Subcutaneous abdominal adipose tissue (tissue), 5 donors: ENCODE measurements around the gene NACA2.

Experiments
- H3K27ac ChIP-seq: one replicate; pipeline ENCODE4 v1.7.0; 2013; ENCODE audit warnings: low read depth, mild to moderate bottlenecking, inconsistent platforms, low read length, moderate library complexity
- H3K27me3 ChIP-seq, 5 donors: one replicate each; pipeline ENCODE4 v1.7.0; 2013; ENCODE audit warnings: low read length in 5 of 5, inconsistent platforms in 1 of 5; ENCODE audit not compliant: control insufficient read depth in 5 of 5, insufficient read depth in 4 of 5
- H3K36me3 ChIP-seq, 5 donors: one replicate each; pipeline ENCODE4 v1.7.0; 2013; ENCODE audit warnings: low read length in 5 of 5; ENCODE audit not compliant: control insufficient read depth in 5 of 5, insufficient read depth in 5 of 5
- H3K4me1 ChIP-seq, 5 donors: one replicate each; pipeline ENCODE4 v1.7.0; 2013; ENCODE audit warnings: low read length in 5 of 5, mild to moderate bottlenecking in 3 of 5, moderate library complexity in 1 of 5; ENCODE audit not compliant: control insufficient read depth in 5 of 5, insufficient read depth in 5 of 5
- H3K4me3 ChIP-seq, 5 donors: one replicate each; pipeline ENCODE4 v1.7.0; 2013; ENCODE audit warnings: low read length in 5 of 5, low read depth in 1 of 5
- H3K9ac ChIP-seq, 5 donors: one replicate each; pipeline ENCODE4 v1.7.0; 2013; ENCODE audit warnings: low read length in 5 of 5, mild to moderate bottlenecking in 4 of 5, moderate library complexity in 3 of 5
- H3K9me3 ChIP-seq, 5 donors: one replicate each; pipeline ENCODE4 v1.7.0; 2013; ENCODE audit warnings: low read length in 5 of 5; ENCODE audit not compliant: control insufficient read depth in 5 of 5
- donor health status: healthy.
- donor health status: healthy.
- donor health status: healthy.
- donor health status: healthy.
- donor health status: healthy.

The NACA2 gene

DNA sequence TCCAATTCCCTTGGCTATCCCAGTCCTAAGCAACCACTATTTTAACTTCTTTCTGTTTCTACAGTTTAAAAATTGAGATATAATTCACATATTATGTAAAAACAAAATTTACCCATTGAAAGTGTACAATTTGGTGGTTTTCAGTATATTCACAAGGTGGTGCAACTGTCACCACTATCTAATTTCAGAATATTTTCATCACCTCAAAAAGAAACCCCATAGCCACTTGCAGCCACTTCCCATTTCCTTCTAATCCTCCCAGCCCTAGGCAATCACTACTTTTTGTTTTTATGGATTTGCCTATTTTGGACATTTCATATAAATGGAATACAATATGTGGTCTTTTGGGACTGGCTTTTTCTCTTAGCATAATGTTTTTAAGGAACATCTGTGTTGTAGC is 36.1 kb upstream of the NACA2 start:
- no peaks in the 10 kb centered on the region for H3K27me3 ChIP-seq
- no peak overlapping the region for H3K9ac ChIP-seq
- no peaks in the 10 kb centered on the region for H3K4me1 ChIP-seq
- H3K4me3 ChIP-seq = no peak overlapping the region
- H3K27ac ChIP-seq = no peak overlapping the region
- H3K9me3 ChIP-seq = no peaks in the 10 kb centered on the region
- no peaks in the 10 kb centered on the region for H3K36me3 ChIP-seq

DNA sequence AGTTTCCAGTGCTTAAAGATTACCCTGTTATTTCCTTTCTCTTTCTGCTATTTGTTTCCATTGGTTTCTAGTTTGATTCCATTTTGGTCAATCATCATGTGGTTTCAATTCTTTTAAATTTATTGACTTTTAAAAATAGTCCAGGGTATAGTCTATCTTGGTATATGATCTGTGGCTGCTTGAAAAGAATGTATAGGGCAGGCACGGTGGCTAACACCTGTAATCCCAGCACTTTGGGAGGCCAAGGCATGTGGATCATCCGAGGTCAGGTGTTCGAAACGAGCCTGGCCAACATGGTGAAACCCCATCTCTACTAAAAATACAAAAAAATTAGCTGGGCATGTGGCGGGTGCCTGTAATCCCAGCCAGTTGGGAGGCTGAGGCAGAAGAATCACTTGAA is 34.5 kb upstream of the NACA2 start:
- Histone ChIP-seq H3K9me3 (no peaks in the 10 kb centered on the region), H3K4me3 (no peak overlapping the region), H3K4me1 (no peaks in the 10 kb centered on the region), H3K27ac (no peak overlapping the region), H3K27me3 (no peaks in the 10 kb centered on the region), H3K9ac (no peak overlapping the region), H3K36me3 (no peaks in the 10 kb centered on the region)

DNA sequence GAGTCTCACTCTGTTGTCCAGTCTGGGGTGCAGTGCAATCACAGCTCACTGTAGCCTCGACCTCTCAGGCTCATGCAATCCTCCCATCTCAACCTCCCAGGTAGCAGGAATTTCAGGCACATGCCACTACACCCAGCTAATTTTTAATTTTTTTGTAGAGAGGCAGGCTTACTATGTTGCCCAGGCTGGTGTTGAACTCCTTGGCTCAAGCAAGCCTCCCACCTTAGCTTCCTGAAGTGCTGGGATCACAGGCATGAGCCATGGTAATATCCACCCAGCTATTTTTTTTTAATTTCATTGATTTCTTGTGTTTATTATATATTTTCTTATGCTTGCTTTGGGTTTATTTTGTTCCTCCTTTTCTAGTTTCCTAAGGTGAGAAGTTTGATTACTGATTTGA is 33.9 kb upstream of the NACA2 start:
- no peaks in the 10 kb centered on the region for H3K4me1 ChIP-seq
- H3K27me3 ChIP-seq = no peaks in the 10 kb centered on the region
- H3K36me3 ChIP-seq = no peaks in the 10 kb centered on the region
- no peak overlapping the region for H3K27ac ChIP-seq
- H3K9ac ChIP-seq = no peak overlapping the region
- H3K4me3 ChIP-seq = no peak overlapping the region
- peaks cover 0 to 2% (median 0%) of the 10 kb centered on the region in 5 donors for H3K9me3 ChIP-seq

GRCh38 chr17:61621317-61621716 is 30.3 kb upstream of the NACA2 start:
- Histone ChIP-seq H3K4me3 (no peak overlapping the region), H3K9me3 (peaks cover 0 to 7% (median 3%) of the 10 kb centered on the region in 5 donors), H3K9ac (no peak overlapping the region), H3K27me3 (no peaks in the 10 kb centered on the region), H3K27ac (no peak overlapping the region), H3K36me3 (no peaks in the 10 kb centered on the region), H3K4me1 (peaks cover 0 to 6% (median 0%) of the 10 kb centered on the region in 5 donors)

- peaks cover 0 to 7% (median 3%) of the 10 kb centered on the region in 5 donors for H3K9me3 ChIP-seq
- H3K4me3 ChIP-seq = no peak overlapping the region
- no peak overlapping the region for H3K27ac ChIP-seq
- H3K27me3 ChIP-seq = no peaks in the 10 kb centered on the region
- H3K4me1 ChIP-seq = peaks cover 0 to 10% (median 0%) of the 10 kb centered on the region in 5 donors
- no peaks in the 10 kb centered on the region for H3K36me3 ChIP-seq
- no peak overlapping the region for H3K9ac ChIP-seq
Measured at GRCh38 chr17:61619953-61620352, 28.9 kb upstream of the NACA2 start.

- Histone ChIP-seq H3K27me3 (no peaks in the 10 kb centered on the region), H3K36me3 (no peaks in the 10 kb centered on the region), H3K4me1 (peaks cover 0 to 10% (median 0%) of the 10 kb centered on the region in 5 donors), H3K4me3 (no peak overlapping the region), H3K9ac (no peak overlapping the region), H3K27ac (no peak overlapping the region), H3K9me3 (peaks cover 0 to 7% (median 3%) of the 10 kb centered on the region in 5 donors)
Measured at GRCh38 chr17:61619493-61619892, 28.5 kb upstream of the NACA2 start.

- H3K4me1 ChIP-seq = peaks cover 0 to 10% (median 0%) of the 10 kb centered on the region in 5 donors
- H3K27me3 ChIP-seq = no peaks in the 10 kb centered on the region
- H3K36me3 ChIP-seq = no peaks in the 10 kb centered on the region
- no peak overlapping the region for H3K27ac ChIP-seq
- H3K9ac ChIP-seq = no peak overlapping the region
- peaks cover 0 to 7% (median 3%) of the 10 kb centered on the region in 5 donors for H3K9me3 ChIP-seq
- H3K4me3 ChIP-seq = no peak overlapping the region
Measured at GRCh38 chr17:61618950-61619349, 27.9 kb upstream of the NACA2 start.

GRCh38 chr17:61617330-61617729 is 26.3 kb upstream of the NACA2 start:
- H3K4me1 ChIP-seq = peaks cover 0 to 10% (median 0%) of the 10 kb centered on the region in 5 donors
- no peak overlapping the region for H3K9ac ChIP-seq
- H3K36me3 ChIP-seq = no peaks in the 10 kb centered on the region
- no peak overlapping the region for H3K4me3 ChIP-seq
- H3K27me3 ChIP-seq = no peaks in the 10 kb centered on the region
- peaks cover 0 to 7% (median 3%) of the 10 kb centered on the region in 5 donors for H3K9me3 ChIP-seq
- H3K27ac ChIP-seq = no peak overlapping the region

DNA sequence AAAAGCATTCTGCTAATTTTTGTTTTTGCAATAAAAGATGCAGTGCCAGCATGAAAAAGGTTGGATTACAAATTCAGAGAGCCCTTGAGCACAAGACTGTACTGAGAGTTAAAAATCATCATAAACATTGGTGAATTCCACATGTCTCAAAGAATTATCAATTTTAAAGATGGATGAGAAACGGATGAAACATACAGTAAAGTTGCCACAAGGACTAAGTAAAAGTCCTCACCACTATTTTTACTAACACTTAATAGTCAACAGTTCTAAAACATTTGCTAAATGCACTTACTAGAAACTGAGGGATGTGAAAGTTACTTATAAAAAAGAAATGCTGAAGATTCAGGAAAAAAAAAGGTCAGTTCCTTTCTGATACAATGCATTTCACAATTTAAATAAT is 25.8 kb upstream of the NACA2 start:
- no peaks in the 10 kb centered on the region for H3K36me3 ChIP-seq
- peaks cover 0 to 7% (median 3%) of the 10 kb centered on the region in 5 donors for H3K9me3 ChIP-seq
- H3K9ac ChIP-seq = no peak overlapping the region
- no peak overlapping the region for H3K4me3 ChIP-seq
- no peaks in the 10 kb centered on the region for H3K27me3 ChIP-seq
- H3K4me1 ChIP-seq = peaks cover 0 to 10% (median 0%) of the 10 kb centered on the region in 5 donors
- no peak overlapping the region for H3K27ac ChIP-seq

DNA sequence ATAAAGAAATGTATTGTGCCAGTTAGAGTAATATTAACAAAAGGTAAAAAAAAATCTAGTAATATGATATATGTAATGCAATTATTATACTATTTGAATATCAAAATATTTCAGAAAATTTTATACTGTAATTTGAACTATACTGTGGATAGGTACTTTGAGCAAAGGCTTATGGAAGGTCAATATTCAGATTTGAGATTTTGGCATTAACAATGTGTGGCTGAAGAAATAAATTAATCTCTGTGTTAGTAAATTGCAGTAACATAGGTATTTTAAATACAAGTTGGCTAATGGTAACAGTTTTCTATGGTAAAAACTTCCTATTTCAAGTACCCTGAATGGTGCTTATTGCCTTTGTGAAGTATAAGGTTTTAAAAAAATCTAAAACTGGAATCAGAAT is 23.2 kb upstream of the NACA2 start:
- H3K4me1 ChIP-seq = peaks cover 0 to 10% (median 0%) of the 10 kb centered on the region in 5 donors
- H3K9me3 ChIP-seq = peaks cover 0 to under 1% (median 0%) of the 10 kb centered on the region in 5 donors
- H3K4me3 ChIP-seq = no peak overlapping the region
- no peaks in the 10 kb centered on the region for H3K36me3 ChIP-seq
- no peak overlapping the region for H3K27ac ChIP-seq
- H3K27me3 ChIP-seq = no peaks in the 10 kb centered on the region
- H3K9ac ChIP-seq = no peak overlapping the region

DNA sequence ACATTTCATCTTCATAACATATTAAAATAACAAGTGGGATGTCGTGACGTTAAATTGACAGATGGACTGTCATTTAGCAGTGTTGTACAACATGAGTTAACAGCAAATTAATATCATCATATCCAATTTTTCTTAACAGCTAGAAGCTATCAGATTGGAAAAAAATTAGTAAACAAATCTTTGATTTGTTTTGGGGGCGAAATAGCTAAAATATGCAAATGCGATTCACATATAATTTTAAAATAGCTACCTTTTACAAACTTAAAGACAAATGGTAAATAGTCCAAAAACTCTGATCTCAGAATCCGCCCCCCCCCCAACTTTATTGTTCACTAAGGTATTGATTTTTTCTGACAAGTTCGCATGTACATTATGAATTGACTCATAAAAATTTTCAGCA is 20.3 kb upstream of the NACA2 start:
- Histone ChIP-seq H3K9me3 (no peaks in the 10 kb centered on the region), H3K4me1 (peaks cover 0 to 5% (median 0%) of the 10 kb centered on the region in 5 donors), H3K9ac (no peak overlapping the region), H3K4me3 (no peak overlapping the region), H3K27ac (no peak overlapping the region), H3K36me3 (no peaks in the 10 kb centered on the region), H3K27me3 (no peaks in the 10 kb centered on the region)
